HEK293 (cell line): ENCODE results near the gene ECT2L.

Experiments
- CTCF ChIA-PET: fragments of 350-600 bp; formaldehyde crosslinking; extraction: SDS; loops from one replicate; lab custom pipeline; 2021; ENCODE audit warnings: antibody characterized with exemption; lab: Yijun Ruan, JAX
- POLR2A ChIA-PET: fragments of 300-600 bp; formaldehyde crosslinking; extraction: SDS; loops from one replicate; lab custom pipeline; 2020; ENCODE audit warnings: antibody characterized with exemption, inconsistent platforms; lab: Yijun Ruan, JAX
- H3K27ac ChIP-seq: fragments of 200-500 bp; sonication (Bioruptor generic); 2 replicates; pipeline ENCODE4 v1.5.1; 2014; ENCODE audit warnings: low read depth, low read length, control low read depth, inconsistent platforms; ENCODE audit errors: extremely low read depth
- H3K36me3 ChIP-seq, 2 experiments: fragments of 200-500 bp in 1 of 2; sonication (Bioruptor generic) in 1 of 2; 1 replicate in 1 of 2; 2 replicates in 1 of 2; pipeline ENCODE4 v1.5.1; 2014 to 2017; ENCODE audit warnings: inconsistent platforms in 2 of 2, low read length in 2 of 2; ENCODE audit not compliant: control insufficient read depth in 2 of 2, insufficient read depth in 1 of 2
- H3K4me1 ChIP-seq: fragments of 200-500 bp; sonication (Bioruptor generic); 2 replicates; pipeline ENCODE4 v1.5.1; 2014; ENCODE audit warnings: mild to moderate bottlenecking, low read length, inconsistent platforms; ENCODE audit not compliant: control insufficient read depth, insufficient read depth
- H3K4me3 ChIP-seq: 2 replicates; pipeline ENCODE4 v1.5.1; 2011; ENCODE audit warnings: low read depth, mild to moderate bottlenecking, control low read depth, low read length, moderate library complexity
- H3K9me3 ChIP-seq: fragments of 200-500 bp; sonication (Bioruptor generic); 2 replicates; pipeline ENCODE4 v1.5.1; 2014; ENCODE audit warnings: low read depth, low read length, inconsistent platforms; ENCODE audit not compliant: control insufficient read depth, insufficient read depth
- FEZF1 ChIP-seq: fragments of 450-650 bp; formaldehyde crosslinking; IDR thresholded peaks from 2 replicates; pipeline ENCODE4 v1.5.1; 2016; ENCODE audit warnings: missing biosample characterization, missing genetic modification characterization
- GFI1B ChIP-seq: fragments of 450-650 bp; formaldehyde crosslinking; IDR thresholded peaks from 2 replicates; pipeline ENCODE4 v1.5.1; 2016; ENCODE audit warnings: missing biosample characterization, missing genetic modification characterization
- HIC1 ChIP-seq: fragments of 450-650 bp; formaldehyde crosslinking; IDR thresholded peaks from 2 replicates; pipeline ENCODE4 v1.5.1; 2016; ENCODE audit warnings: missing biosample characterization, missing genetic modification characterization
- HOXD13 ChIP-seq: sonication (generic); formaldehyde crosslinking; IDR thresholded peaks from 2 replicates; pipeline ENCODE4 v1.8.0; 2022; ENCODE audit warnings: missing genetic modification reagents, borderline replicate concordance
- IKZF3 ChIP-seq: fragments of 450-650 bp; IDR thresholded peaks from 2 replicates; pipeline ENCODE4 v1.5.0; 2018; ENCODE audit warnings: missing biosample characterization, mild to moderate bottlenecking, missing genetic modification characterization, moderate library complexity
- KLF10 ChIP-seq: fragments of 450-650 bp; IDR thresholded peaks from 2 replicates; pipeline ENCODE4 v1.5.1; 2018; ENCODE audit warnings: missing biosample characterization, mild to moderate bottlenecking, missing genetic modification characterization
- PRDM10 ChIP-seq: fragments of 450-650 bp; formaldehyde crosslinking; IDR thresholded peaks from 2 replicates; pipeline ENCODE4 v1.5.1; 2016; ENCODE audit warnings: missing biosample characterization, missing genetic modification characterization
- SALL2 ChIP-seq: fragments of 450-650 bp; formaldehyde crosslinking; IDR thresholded peaks from 2 replicates; pipeline ENCODE4 v1.5.0; 2017; ENCODE audit warnings: missing biosample characterization, mild to moderate bottlenecking, missing genetic modification characterization, borderline replicate concordance
- TSHZ1 ChIP-seq: fragments of 450-650 bp; formaldehyde crosslinking; IDR thresholded peaks from 2 replicates; pipeline ENCODE4 v1.5.1; 2016; ENCODE audit warnings: missing biosample characterization, missing genetic modification characterization, borderline replicate concordance
- ZBTB49 ChIP-seq: fragments of 450-650 bp; formaldehyde crosslinking; IDR thresholded peaks from 2 replicates; pipeline ENCODE4 v1.5.1; 2016; ENCODE audit warnings: missing biosample characterization, missing genetic modification characterization, low read depth
- ZNF140 ChIP-seq: fragments of 450-650 bp; formaldehyde crosslinking; IDR thresholded peaks from 2 replicates; pipeline ENCODE4 v1.5.1; 2016; ENCODE audit warnings: missing biosample characterization, missing genetic modification characterization
- ZNF292 ChIP-seq: fragments of 450-650 bp; formaldehyde crosslinking; IDR thresholded peaks from 2 replicates; pipeline ENCODE4 v1.5.1; 2016; ENCODE audit warnings: low read depth, missing biosample characterization, missing genetic modification characterization, borderline replicate concordance
- ZNF37A ChIP-seq: fragments of 450-650 bp; IDR thresholded peaks from 2 replicates; pipeline ENCODE4 v1.5.1; 2018; ENCODE audit warnings: missing biosample characterization, missing genetic modification characterization
- ZNF449 ChIP-seq: fragments of 450-650 bp; formaldehyde crosslinking; IDR thresholded peaks from 2 replicates; pipeline ENCODE4 v1.5.1; 2017; ENCODE audit warnings: missing biosample characterization, mild to moderate bottlenecking, missing genetic modification characterization, moderate library complexity
- ZNF558 ChIP-seq: fragments of 450-650 bp; formaldehyde crosslinking; IDR thresholded peaks from 2 replicates; pipeline ENCODE4 v1.5.1; 2016; ENCODE audit warnings: missing biosample characterization, missing genetic modification characterization
- ZNF623 ChIP-seq: fragments of 450-650 bp; formaldehyde crosslinking; IDR thresholded peaks from 2 replicates; pipeline ENCODE4 v1.5.1; 2016; ENCODE audit warnings: missing biosample characterization, missing genetic modification characterization
- ZNF654 ChIP-seq: fragments of 450-650 bp; formaldehyde crosslinking; IDR thresholded peaks from 2 replicates; pipeline ENCODE4 v1.5.1; 2016; ENCODE audit warnings: low read depth, missing biosample characterization, missing genetic modification characterization
- ZNF837 ChIP-seq: fragments of 450-650 bp; formaldehyde crosslinking; IDR thresholded peaks from 2 replicates; pipeline ENCODE4 v1.5.1; 2016; ENCODE audit warnings: missing biosample characterization, missing genetic modification characterization

ECT2L gene

GRCh38 chr6:138914701-138915100 is 118.8 kb downstream of the ECT2L start:
- TF ChIP-seq ZNF140 (tag by site-specific recombination) (no peak), KLF10 (tag by site-specific recombination) (no peak), FEZF1 (tag by site-specific recombination) (no peak)
- no peaks in the 10 kb centered on the region for H3K9me3 ChIP-seq
- H3K27ac ChIP-seq: no peak overlapping the region
- H3K4me1 ChIP-seq: no peaks in the 10 kb centered on the region
- no peak overlapping the region for H3K4me3 ChIP-seq
- CTCF ChIA-PET: no interaction called here
- peaks cover 46 to 89% of the 10 kb centered on the region in 2 experiments for H3K36me3 ChIP-seq
- POLR2A ChIA-PET: no interaction called here

- TF ChIP-seq SALL2 (tag by site-specific recombination): no peak
- no peak for TF ChIP-seq ZBTB49 (tag by site-specific recombination)
- no peak for TF ChIP-seq ZNF449 (tag by site-specific recombination)
- TF ChIP-seq ZNF654 (tag by site-specific recombination): no peak
- no peak for TF ChIP-seq PRDM10 (tag by site-specific recombination)
- no peak for TF ChIP-seq TSHZ1 (tag by site-specific recombination)
- TF ChIP-seq ZNF623 (tag by site-specific recombination): no peak
- TF ChIP-seq GFI1B (tag by site-specific recombination): no peak
- no peak for TF ChIP-seq ZNF837 (tag by site-specific recombination)
- no peak for TF ChIP-seq ZNF558 (tag by site-specific recombination)
- no peak for TF ChIP-seq ZNF37A (tag by site-specific recombination)
- TF ChIP-seq HOXD13 (CRISPR knock-in tag): no peak
- TF ChIP-seq HIC1 (tag by site-specific recombination): no peak
- TF ChIP-seq ZNF292: no peak
- TF ChIP-seq IKZF3 (tag by site-specific recombination): no peak
- POLR2A ChIA-PET: no interaction called here
- Histone ChIP-seq H3K9me3 (no peaks in the 10 kb centered on the region), H3K27ac (no peak overlapping the region), H3K4me1 (no peaks in the 10 kb centered on the region), H3K36me3 (peaks cover 15 to 46% of the 10 kb centered on the region in 2 experiments), H3K4me3 (no peak overlapping the region)
- CTCF ChIA-PET: interaction anchor here (0.7 to 1.9 kb wide), 2 partner anchors 11 to 12 kb away, joined by 3 to 4 read pairs; no protein-coding TSS in a partner anchor
Observed at GRCh38 chr6:138920906-138921305, 125.0 kb downstream of the ECT2L start.
